ENCODE measurements around the gene RNF31. TPM values are rescaled to one million over a fixed set of nuclear protein-coding genes. Genes with fewer than 3 reads are reported as not detected.

RNF31 gene
- polyA plus RNA-seq, 1 of the 3 experiments (the other 2 are of a cell fraction): 19.2 TPM

DNA sequence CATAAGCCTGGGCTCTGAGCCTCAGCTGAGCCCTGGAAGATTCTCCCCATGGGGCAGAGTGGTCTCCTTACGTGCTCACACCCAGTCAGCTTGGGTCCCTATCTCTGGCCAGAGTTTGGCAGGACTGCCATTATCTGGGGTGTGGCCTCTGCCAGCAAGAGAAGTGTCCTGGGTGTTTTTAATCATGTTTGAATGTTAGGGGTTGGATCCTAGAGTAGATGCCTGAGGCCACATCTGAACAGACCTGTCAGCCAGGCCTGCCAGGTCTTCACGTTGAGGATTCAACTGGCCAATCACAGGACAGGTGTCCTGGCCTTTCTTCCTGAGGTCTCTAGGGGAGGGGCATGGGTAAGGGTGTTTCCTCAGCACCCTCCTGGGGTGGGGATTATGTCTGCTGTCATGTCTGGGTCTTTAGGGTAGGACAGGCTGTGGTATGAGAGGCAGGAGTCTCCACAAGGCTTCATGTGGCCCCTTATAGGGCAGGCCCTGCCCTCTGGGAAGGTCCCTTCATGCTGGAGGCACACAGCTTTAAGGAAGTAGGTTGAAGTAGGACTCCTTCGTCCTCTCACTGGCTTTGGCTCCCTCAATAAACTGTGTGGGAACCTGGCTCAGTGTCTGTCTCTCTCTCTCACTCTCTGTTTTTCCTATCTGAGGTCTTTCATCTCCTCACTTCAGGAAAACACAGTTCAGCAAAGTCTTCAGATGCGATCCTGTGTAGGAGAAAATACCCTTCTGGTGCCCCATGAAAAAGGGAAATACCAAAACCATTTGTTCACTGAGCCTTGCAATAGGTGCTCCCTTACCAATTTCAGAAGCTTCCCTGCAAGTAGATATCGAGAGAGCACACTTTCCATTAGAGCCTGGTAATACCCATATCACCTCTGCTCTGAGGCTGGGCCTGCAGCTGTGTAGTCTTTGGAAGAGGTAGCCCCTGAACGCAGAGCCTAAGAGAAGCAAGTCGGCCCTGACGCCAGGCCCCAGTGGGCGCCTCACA lies 23.6 kb upstream of the RNF31 start:
- peaks cover 3 to 27% of the 10 kb centered on the region in 2 experiments for H3K36me3 ChIP-seq (replicated peaks in 1 of 2; ENCODE audit: control insufficient read depth in 1 of 2, insufficient read depth in 2 of 2, low read length in 1 of 2)
- no peak overlapping the region for H3K4me3 ChIP-seq (ENCODE audit: low read depth in 2 of 2, low read length in 1 of 2)
- no peak for TF ChIP-seq RXRA (IDR thresholded peaks at IDR 0.05; ENCODE audit: borderline replicate concordance, low read depth)
- TF ChIP-seq, protein P1, sequence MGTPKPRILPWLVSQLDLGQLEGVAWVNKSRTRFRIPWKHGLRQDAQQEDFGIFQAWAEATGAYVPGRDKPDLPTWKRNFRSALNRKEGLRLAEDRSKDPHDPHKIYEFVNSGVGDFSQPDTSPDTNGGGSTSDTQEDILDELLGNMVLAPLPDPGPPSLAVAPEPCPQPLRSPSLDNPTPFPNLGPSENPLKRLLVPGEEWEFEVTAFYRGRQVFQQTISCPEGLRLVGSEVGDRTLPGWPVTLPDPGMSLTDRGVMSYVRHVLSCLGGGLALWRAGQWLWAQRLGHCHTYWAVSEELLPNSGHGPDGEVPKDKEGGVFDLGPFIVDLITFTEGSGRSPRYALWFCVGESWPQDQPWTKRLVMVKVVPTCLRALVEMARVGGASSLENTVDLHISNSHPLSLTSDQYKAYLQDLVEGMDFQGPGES (IDR thresholded peaks at IDR 0.05; ENCODE audit: low read depth, low read length): no peak
- H3K9me3 ChIP-seq: no peaks in the 10 kb centered on the region
- H4K20me1 ChIP-seq (ENCODE audit: insufficient read depth): no peaks in the 10 kb centered on the region
- no peaks in the 10 kb centered on the region for H3K9me2 ChIP-seq
- POLR2A ChIA-PET: interaction anchor here (1.1 kb wide), 1 partner anchor 10 kb away, joined by 6 read pairs; no protein-coding TSS in a partner anchor
- peaks cover 2% of the 10 kb centered on the region for H3F3A ChIP-seq (replicated peaks; ENCODE audit: insufficient read depth)
- WGBS (ENCODE audit: low lambda C conversion rate): 83% methylated on average over 4 of the region's 9 CpGs
- no peak overlapping the region for H3K4me2 ChIP-seq
- no peak overlapping the region for H3K9ac ChIP-seq
- no peaks in the 10 kb centered on the region for H3K4me1 ChIP-seq (ENCODE audit: control insufficient read depth in 1 of 2, insufficient read depth in 2 of 2, low read depth in 1 of 2, low read length in 1 of 2)
- H3K27me3 ChIP-seq (ENCODE audit: insufficient read depth): no peaks in the 10 kb centered on the region
- CTCF ChIA-PET: interaction anchor here (1.8 to 2.0 kb wide), 2 partner anchors 15 kb away, joined by 5 to 7 read pairs; no protein-coding TSS in a partner anchor
- H3K79me2 ChIP-seq (ENCODE audit: insufficient read depth): no peaks in the 10 kb centered on the region
- no peak for DNase-seq
- no peak overlapping the region for H3K27ac ChIP-seq (ENCODE audit: low read depth in 2 of 2, low read length in 1 of 2)
- H2AFZ ChIP-seq (ENCODE audit: low read depth): no peak overlapping the region

DNA sequence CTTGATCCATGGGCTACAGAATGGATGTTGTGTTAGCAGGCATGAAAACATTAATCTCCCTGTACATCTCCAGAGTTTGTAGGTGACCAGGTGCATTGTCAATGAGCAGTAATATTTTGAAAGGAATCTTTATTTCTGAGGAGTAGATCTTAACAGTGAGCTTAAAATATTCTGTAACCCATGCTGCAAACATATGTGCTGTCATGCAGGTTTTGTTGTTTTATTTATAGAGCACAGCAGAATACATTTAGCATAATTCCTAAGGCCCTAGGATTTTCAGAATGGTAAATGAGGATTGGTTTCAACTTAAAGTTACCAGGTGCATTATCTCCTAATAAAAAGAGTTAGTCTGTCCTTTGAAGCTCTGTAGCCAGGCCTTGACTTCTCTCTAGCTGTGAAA lies 20.4 kb upstream of the RNF31 start:
- Histone ChIP-seq H3K27me3 (ENCODE audit: insufficient read depth) (no peaks in the 10 kb centered on the region), H3K4me3 (ENCODE audit: low read depth in 2 of 2, low read length in 1 of 2) (no peak overlapping the region), H3K36me3 (replicated peaks in 1 of 2; ENCODE audit: control insufficient read depth in 1 of 2, insufficient read depth in 2 of 2, low read length in 1 of 2) (peaks cover 0 to 3% of the 10 kb centered on the region in 2 experiments), H3F3A (replicated peaks; ENCODE audit: insufficient read depth) (peaks cover 6% of the 10 kb centered on the region), H3K9me3 (no peaks in the 10 kb centered on the region), H2AFZ (ENCODE audit: low read depth) (no peak overlapping the region), H3K9ac (no peak overlapping the region), H4K20me1 (ENCODE audit: insufficient read depth) (no peaks in the 10 kb centered on the region), H3K79me2 (ENCODE audit: insufficient read depth) (no peaks in the 10 kb centered on the region), H3K4me2 (no peak overlapping the region), H3K27ac (ENCODE audit: low read depth in 2 of 2, low read length in 1 of 2) (no peak overlapping the region), H3K9me2 (no peaks in the 10 kb centered on the region), H3K4me1 (ENCODE audit: control insufficient read depth in 1 of 2, insufficient read depth in 2 of 2, low read depth in 1 of 2, low read length in 1 of 2) (peaks cover 0 to 8% of the 10 kb centered on the region in 2 experiments; a peak in 1 of 4 replicates)
- no peak for DNase-seq
- TF ChIP-seq NFIC (IDR thresholded peaks at IDR 0.05; ENCODE audit: borderline replicate concordance): no peak
- no peak for TF ChIP-seq MXI1 (IDR thresholded peaks at IDR 0.05; ENCODE audit: low read depth, low read length)
- no peak for TF ChIP-seq EZH2phosphoT487 (IDR thresholded peaks at IDR 0.05; ENCODE audit: borderline replicate concordance, low read depth)
- no peak for TF ChIP-seq RAD21 (IDR thresholded peaks at IDR 0.05; ENCODE audit: low read length)
- TF ChIP-seq ELF1 (IDR thresholded peaks at IDR 0.05): no peak
- no peak for TF ChIP-seq GATA2 (CRISPR knock-in tag; IDR thresholded peaks at IDR 0.05)
- TF ChIP-seq, protein P2, sequence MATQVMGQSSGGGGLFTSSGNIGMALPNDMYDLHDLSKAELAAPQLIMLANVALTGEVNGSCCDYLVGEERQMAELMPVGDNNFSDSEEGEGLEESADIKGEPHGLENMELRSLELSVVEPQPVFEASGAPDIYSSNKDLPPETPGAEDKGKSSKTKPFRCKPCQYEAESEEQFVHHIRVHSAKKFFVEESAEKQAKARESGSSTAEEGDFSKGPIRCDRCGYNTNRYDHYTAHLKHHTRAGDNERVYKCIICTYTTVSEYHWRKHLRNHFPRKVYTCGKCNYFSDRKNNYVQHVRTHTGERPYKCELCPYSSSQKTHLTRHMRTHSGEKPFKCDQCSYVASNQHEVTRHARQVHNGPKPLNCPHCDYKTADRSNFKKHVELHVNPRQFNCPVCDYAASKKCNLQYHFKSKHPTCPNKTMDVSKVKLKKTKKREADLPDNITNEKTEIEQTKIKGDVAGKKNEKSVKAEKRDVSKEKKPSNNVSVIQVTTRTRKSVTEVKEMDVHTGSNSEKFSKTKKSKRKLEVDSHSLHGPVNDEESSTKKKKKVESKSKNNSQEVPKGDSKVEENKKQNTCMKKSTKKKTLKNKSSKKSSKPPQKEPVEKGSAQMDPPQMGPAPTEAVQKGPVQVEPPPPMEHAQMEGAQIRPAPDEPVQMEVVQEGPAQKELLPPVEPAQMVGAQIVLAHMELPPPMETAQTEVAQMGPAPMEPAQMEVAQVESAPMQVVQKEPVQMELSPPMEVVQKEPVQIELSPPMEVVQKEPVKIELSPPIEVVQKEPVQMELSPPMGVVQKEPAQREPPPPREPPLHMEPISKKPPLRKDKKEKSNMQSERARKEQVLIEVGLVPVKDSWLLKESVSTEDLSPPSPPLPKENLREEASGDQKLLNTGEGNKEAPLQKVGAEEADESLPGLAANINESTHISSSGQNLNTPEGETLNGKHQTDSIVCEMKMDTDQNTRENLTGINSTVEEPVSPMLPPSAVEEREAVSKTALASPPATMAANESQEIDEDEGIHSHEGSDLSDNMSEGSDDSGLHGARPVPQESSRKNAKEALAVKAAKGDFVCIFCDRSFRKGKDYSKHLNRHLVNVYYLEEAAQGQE (IDR thresholded peaks at IDR 0.05; ENCODE audit: low read depth, low read length): no peak
- TF ChIP-seq, protein P3, sequence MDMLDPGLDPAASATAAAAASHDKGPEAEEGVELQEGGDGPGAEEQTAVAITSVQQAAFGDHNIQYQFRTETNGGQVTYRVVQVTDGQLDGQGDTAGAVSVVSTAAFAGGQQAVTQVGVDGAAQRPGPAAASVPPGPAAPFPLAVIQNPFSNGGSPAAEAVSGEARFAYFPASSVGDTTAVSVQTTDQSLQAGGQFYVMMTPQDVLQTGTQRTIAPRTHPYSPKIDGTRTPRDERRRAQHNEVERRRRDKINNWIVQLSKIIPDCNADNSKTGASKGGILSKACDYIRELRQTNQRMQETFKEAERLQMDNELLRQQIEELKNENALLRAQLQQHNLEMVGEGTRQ (IDR thresholded peaks at IDR 0.05; ENCODE audit: borderline replicate concordance, low read depth, low read length): no peak
- no peak for TF ChIP-seq RFX5 (IDR thresholded peaks at IDR 0.05; ENCODE audit: low read length)
- no peak for TF ChIP-seq SIN3A (IDR thresholded peaks at IDR 0.05; ENCODE audit: borderline replicate concordance, low read depth, low read length)
- TF ChIP-seq RXRA (IDR thresholded peaks at IDR 0.05; ENCODE audit: borderline replicate concordance, low read depth): no peak
- no peak for TF ChIP-seq YY1 (IDR thresholded peaks at IDR 0.05; ENCODE audit: low read depth)
- no peak for TF ChIP-seq POLR2AphosphoS5 (IDR thresholded peaks at IDR 0.05; ENCODE audit: low read depth, low read length)
- TF ChIP-seq, protein P4, sequence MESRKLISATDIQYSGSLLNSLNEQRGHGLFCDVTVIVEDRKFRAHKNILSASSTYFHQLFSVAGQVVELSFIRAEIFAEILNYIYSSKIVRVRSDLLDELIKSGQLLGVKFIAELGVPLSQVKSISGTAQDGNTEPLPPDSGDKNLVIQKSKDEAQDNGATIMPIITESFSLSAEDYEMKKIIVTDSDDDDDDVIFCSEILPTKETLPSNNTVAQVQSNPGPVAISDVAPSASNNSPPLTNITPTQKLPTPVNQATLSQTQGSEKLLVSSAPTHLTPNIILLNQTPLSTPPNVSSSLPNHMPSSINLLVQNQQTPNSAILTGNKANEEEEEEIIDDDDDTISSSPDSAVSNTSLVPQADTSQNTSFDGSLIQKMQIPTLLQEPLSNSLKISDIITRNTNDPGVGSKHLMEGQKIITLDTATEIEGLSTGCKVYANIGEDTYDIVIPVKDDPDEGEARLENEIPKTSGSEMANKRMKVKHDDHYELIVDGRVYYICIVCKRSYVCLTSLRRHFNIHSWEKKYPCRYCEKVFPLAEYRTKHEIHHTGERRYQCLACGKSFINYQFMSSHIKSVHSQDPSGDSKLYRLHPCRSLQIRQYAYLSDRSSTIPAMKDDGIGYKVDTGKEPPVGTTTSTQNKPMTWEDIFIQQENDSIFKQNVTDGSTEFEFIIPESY (IDR thresholded peaks at IDR 0.05; ENCODE audit: borderline replicate concordance, low read depth): no peak
- TF ChIP-seq, protein P1 (IDR thresholded peaks at IDR 0.05; ENCODE audit: low read depth, low read length): no peak
- CTCF ChIA-PET: interaction anchor here (1.2 to 1.8 kb wide), 3 partner anchors 9 to 68 kb away, joined by 4 to 5 read pairs (median 5); partner anchors contain the start of gene PSME1
- POLR2A ChIA-PET: interaction anchor here (2.6 kb wide), 1 partner anchor 9 kb away, joined by 12 read pairs; the partner anchor contains the start of gene PSME1

Data from SK-N-SH (cell line).